Measurements from ENCODE around the gene ZEB1. TPM values are rescaled to one million over a fixed set of nuclear protein-coding genes. Genes with fewer than 3 reads are reported as not detected.
"Not testable (repeated sequence)": the region's sequence is repeated elsewhere in the genome, so short reads cannot be mapped to it uniquely, and the experiment has no call there.

The ZEB1 gene
- total RNA-seq, 6 experiments from 2014 or later: 46.2 to 59.5 (median 53.2) TPM

GRCh38 chr10:31421322-31421721, 102.3 kb downstream of the ZEB1 start:
- no peak for TF ChIP-seq CTCF (IDR thresholded peaks at IDR 0.05)
- H3K36me3 Mint-ChIP-seq (ENCODE audit: low read depth): peaks cover 6% of the 10 kb centered on the region; the same call in 1 of the 2 replicates
- no peaks in the 10 kb centered on the region for H3K9me3 Mint-ChIP-seq
- H3K27me3 Mint-ChIP-seq (ENCODE audit: insufficient read depth): no peaks in the 10 kb centered on the region; the same call in 1 of the 2 replicates
- H3K4me3 Mint-ChIP-seq: no peak overlapping the region
- peaks cover 85% of the 10 kb centered on the region for H3K4me1 Mint-ChIP-seq (ENCODE audit: low read depth)
- H3K27ac Mint-ChIP-seq: peak overlapping the region; percentile 2; the same call in 1 of the 2 replicates
- DNase-seq: no peak

- no peaks in the 10 kb centered on the region; the same call in 1 of the 2 replicates for H3K27me3 Mint-ChIP-seq (ENCODE audit: insufficient read depth)
- H3K27ac Mint-ChIP-seq: no peak overlapping the region
- H3K4me3 Mint-ChIP-seq: no peak overlapping the region
- no peak for DNase-seq
- TF ChIP-seq CTCF (IDR thresholded peaks at IDR 0.05): no peak
- H3K9me3 Mint-ChIP-seq: no peaks in the 10 kb centered on the region
- H3K36me3 Mint-ChIP-seq (ENCODE audit: low read depth): peaks cover 6% of the 10 kb centered on the region
- peaks cover 84% of the 10 kb centered on the region for H3K4me1 Mint-ChIP-seq (ENCODE audit: low read depth)
These were observed 103.6 kb downstream of the ZEB1 start for GRCh38 chr10:31422634-31423033.

- TF ChIP-seq CTCF (IDR thresholded peaks at IDR 0.05): no peak
- H3K27ac Mint-ChIP-seq: no peak overlapping the region
- DNase-seq: no peak
- peaks cover 23% of the 10 kb centered on the region for H3K36me3 Mint-ChIP-seq (ENCODE audit: low read depth)
- H3K9me3 Mint-ChIP-seq: peaks cover 7% of the 10 kb centered on the region; the same call in 1 of the 2 replicates
- H3K4me1 Mint-ChIP-seq (ENCODE audit: low read depth): peaks cover 84% of the 10 kb centered on the region
- no peak overlapping the region for H3K4me3 Mint-ChIP-seq
- peaks cover 2% of the 10 kb centered on the region; the same call in 1 of the 2 replicates for H3K27me3 Mint-ChIP-seq (ENCODE audit: insufficient read depth)
These were observed 105.5 kb downstream of the ZEB1 start for GRCh38 chr10:31424473-31424872.

- DNase-seq: peak; percentile 75
- Mint-ChIP-seq H3K9me3 (peaks cover 7% of the 10 kb centered on the region; the same call in 1 of the 2 replicates), H3K36me3 (ENCODE audit: low read depth) (peaks cover 17% of the 10 kb centered on the region), H3K27me3 (ENCODE audit: insufficient read depth) (peaks cover 2% of the 10 kb centered on the region; the same call in 1 of the 2 replicates), H3K4me1 (ENCODE audit: low read depth) (peaks cover 66% of the 10 kb centered on the region), H3K4me3 (peak overlapping the region; percentile 70), H3K27ac (peak overlapping the region; percentile 92)
- TF ChIP-seq CTCF (IDR thresholded peaks at IDR 0.05): no peak
These were observed 107.4 kb downstream of the ZEB1 start for GRCh38 chr10:31426401-31426800.

GRCh38 chr10:31427334-31427733, 108.3 kb downstream of the ZEB1 start:
- not testable (repeated sequence) for H3K27me3 Mint-ChIP-seq (ENCODE audit: insufficient read depth); DNase-seq; H3K27ac Mint-ChIP-seq; H3K4me3 Mint-ChIP-seq; H3K9me3 Mint-ChIP-seq
- peaks cover 17% of the 10 kb centered on the region for H3K36me3 Mint-ChIP-seq (ENCODE audit: low read depth)
- H3K4me1 Mint-ChIP-seq (ENCODE audit: low read depth): peaks cover 61% of the 10 kb centered on the region

- DNase-seq; H3K4me3 Mint-ChIP-seq; H3K27me3 Mint-ChIP-seq (ENCODE audit: insufficient read depth); H3K9me3 Mint-ChIP-seq; H3K27ac Mint-ChIP-seq: not testable (repeated sequence)
- H3K4me1 Mint-ChIP-seq (ENCODE audit: low read depth): peaks cover 59% of the 10 kb centered on the region
- H3K36me3 Mint-ChIP-seq (ENCODE audit: low read depth): peaks cover 17% of the 10 kb centered on the region
These were observed 109.5 kb downstream of the ZEB1 start for GRCh38 chr10:31428499-31428898.
